GM12891 (cell line): ENCODE measurements around the gene LRMDA.

Source experiments
- PAX5 ChIP-seq: IDR thresholded peaks from 2 replicates; pipeline ENCODE4 v1.6.1; 2011; ENCODE audit warnings: low read length, moderate library complexity, mild to moderate bottlenecking; ENCODE audit not compliant: insufficient read depth, severe bottlenecking
- POLR2A ChIP-seq: IDR thresholded peaks from 2 replicates; pipeline ENCODE4 v1.6.1; 2011; ENCODE audit warnings: low read depth, low read length, control low read depth
- POLR2AphosphoS5 ChIP-seq: IDR thresholded peaks from 2 replicates; pipeline ENCODE4 v1.6.1; 2011; ENCODE audit warnings: low read depth, low read length, control low read depth
- SPI1 ChIP-seq: IDR thresholded peaks from 2 replicates; pipeline ENCODE4 v1.6.1; 2011; ENCODE audit warnings: low read depth, low read length, control low read depth
- TAF1 ChIP-seq: IDR thresholded peaks from 2 replicates; pipeline ENCODE4 v1.6.1; 2011; ENCODE audit warnings: low read depth, low read length, control low read depth

- no peak for TF ChIP-seq POLR2AphosphoS5
- no peak for TF ChIP-seq TAF1
- no peak for TF ChIP-seq POLR2A
- TF ChIP-seq SPI1, result no peak
- no peak for TF ChIP-seq PAX5
These were observed 248.1 kb downstream of the LRMDA start for GRCh38 chr10:75679536-75679935.
